Stimulated activated naive B cell treated with anti-CD40 and anti-IgM and Interleukin-4, amounts not matched to agents 10 μg/mL and 1 μg/mL and 100 μg/mL, for 72 hours (primary cell): ENCODE measurements around the gene TNP1.
A peak's percentile ranks its signal among the peaks of the same experiment; 100 is the strongest.

Source experiments
- ATAC-seq, 2 donors: fragments of 150-1000 bp; cut with Tn5 transposase; replicated peaks; 2 replicates each; pipeline ENCODE4 v1.10.0; 2021; ENCODE audit warnings: moderate library complexity in 1 of 2
- DNase-seq: peaks from one replicate; pipeline ENCODE4 v3.0.0; 2021
- H3K27ac Mint-ChIP-seq: one replicate; pipeline ENCODE4 v1.8.0; 2022; ENCODE audit warnings: mild to moderate bottlenecking, mixed read lengths
- H3K27me3 Mint-ChIP-seq, 2 donors: one replicate each; pipeline ENCODE4 v1.8.0; 2022; ENCODE audit warnings: mixed read lengths in 2 of 2
- H3K36me3 Mint-ChIP-seq, 2 donors: one replicate each; pipeline ENCODE4 v1.8.0; 2022; ENCODE audit warnings: mixed read lengths in 2 of 2, mild to moderate bottlenecking in 1 of 2
- H3K4me1 Mint-ChIP-seq, 2 donors: one replicate each; pipeline ENCODE4 v1.8.0; 2022; ENCODE audit warnings: mixed read lengths in 2 of 2, mild to moderate bottlenecking in 1 of 2
- H3K4me3 Mint-ChIP-seq, 2 donors: one replicate each; pipeline ENCODE4 v1.8.0; 2022; ENCODE audit warnings: mild to moderate bottlenecking in 2 of 2, mixed read lengths in 2 of 2, moderate library complexity in 1 of 2
- H3K9me3 Mint-ChIP-seq, 2 donors: one replicate each; pipeline ENCODE4 v1.8.0; 2022; ENCODE audit warnings: mixed read lengths in 2 of 2, mild to moderate bottlenecking in 1 of 2

TNP1 gene, protein sequence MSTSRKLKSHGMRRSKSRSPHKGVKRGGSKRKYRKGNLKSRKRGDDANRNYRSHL

DNA sequence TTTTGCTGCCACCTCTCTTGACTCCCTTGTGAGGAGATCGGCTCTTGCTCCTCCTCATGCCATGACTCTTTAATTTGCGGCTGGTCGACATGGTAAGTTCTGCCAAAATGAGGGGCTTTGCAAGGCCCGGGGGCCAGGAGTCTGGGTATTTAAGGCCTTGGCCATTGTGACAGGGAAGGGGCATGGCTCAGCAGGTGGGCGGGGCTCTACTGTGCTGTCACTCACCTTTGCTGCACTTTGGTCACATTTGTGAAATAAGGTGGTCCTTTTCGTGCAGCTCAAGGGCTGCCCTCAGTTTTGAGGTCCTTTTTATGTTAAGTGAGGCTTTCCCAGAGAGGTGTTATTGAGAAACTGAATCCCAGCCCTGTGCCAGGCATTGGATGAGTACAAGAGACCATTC, at the start of gene TNP1:
TSS of gene TNP1 (minus strand) at position 121 of the 400 bp plus-strand sequence. CDS start at position 91, 30 bp downstream.
- no peak within 1 kb of the TSS for H3K4me3 Mint-ChIP-seq
- H3K9me3 Mint-ChIP-seq: peaks cover 0 to 1% of the 10 kb centered on the region in 2 donors
- ATAC-seq (no peak), DNase-seq (no peak)
- peaks cover 0 to 7% of the 10 kb centered on the region in 2 donors for H3K27me3 Mint-ChIP-seq
- H3K36me3 Mint-ChIP-seq: no peaks in the 10 kb centered on the region
- peaks cover 7 to 12% of the 10 kb centered on the region in 2 donors for H3K4me1 Mint-ChIP-seq
- no peak within 1 kb of the TSS for H3K27ac Mint-ChIP-seq

DNA sequence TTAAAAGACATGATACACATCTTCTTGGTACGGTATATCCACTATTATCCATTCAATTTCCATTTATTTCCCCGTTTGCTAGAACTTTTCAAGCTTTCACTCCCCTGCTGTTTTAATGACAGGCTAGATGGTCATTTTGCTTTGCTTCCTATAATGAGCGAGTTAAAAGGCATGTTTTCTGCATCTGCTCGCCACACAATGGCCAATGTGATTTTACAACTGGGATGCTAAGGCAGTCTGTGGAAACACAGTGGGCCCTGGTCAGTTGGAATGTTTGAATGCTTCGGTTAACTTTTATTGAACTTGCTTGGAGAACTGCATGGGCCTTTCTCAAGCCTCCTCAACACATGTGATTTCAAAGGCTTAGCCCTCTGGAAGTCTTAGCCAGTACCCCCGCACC, 48.4 kb upstream of the TNP1 start:
- Mint-ChIP-seq H3K9me3 (peaks cover 2 to 11% of the 10 kb centered on the region in 2 donors), H3K36me3 (peaks cover 0 to 1% of the 10 kb centered on the region in 2 donors)
- ATAC-seq: no peak

DNA sequence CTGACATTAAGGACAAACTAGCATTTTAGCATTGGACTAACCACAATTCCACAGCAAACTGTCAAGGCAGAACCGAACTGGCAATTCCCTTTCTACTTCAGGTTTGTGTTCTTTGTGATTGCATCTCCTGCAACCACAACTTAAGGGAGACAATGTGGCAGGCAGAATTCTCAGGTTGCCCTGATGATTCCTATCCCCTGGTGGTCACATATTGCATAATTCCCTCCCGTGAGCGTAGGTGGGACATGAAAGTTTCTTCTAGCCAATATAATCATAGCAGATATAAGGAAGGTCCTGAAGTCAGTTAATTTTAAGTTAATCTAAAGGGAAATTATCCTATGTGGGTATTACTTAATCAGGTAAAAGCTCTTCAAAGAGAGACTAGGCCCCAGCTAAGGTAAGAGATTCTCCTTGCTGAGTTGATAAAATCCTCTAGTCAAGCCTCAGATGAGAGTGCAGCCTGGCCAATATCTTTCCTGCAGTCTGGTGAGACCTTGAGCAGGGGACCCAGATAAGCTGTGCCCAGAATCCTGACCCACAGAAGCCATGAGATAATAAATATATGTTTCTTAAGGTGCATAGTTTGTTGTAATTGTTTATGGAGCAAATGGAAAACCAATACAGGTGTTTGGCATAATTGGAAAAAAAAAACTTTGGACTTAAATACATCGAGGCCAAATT, 45.9 kb upstream of the TNP1 start:
- no peak overlapping the region for H3K27ac Mint-ChIP-seq

More for the DNA sequence above, 48.4 kb upstream of the TNP1 start:
- H3K27ac Mint-ChIP-seq: no peak overlapping the region
- no peak overlapping the region for H3K4me3 Mint-ChIP-seq
- no peaks in the 10 kb centered on the region for H3K27me3 Mint-ChIP-seq
- DNase-seq: no peak
- no peaks in the 10 kb centered on the region for H3K4me1 Mint-ChIP-seq

DNA sequence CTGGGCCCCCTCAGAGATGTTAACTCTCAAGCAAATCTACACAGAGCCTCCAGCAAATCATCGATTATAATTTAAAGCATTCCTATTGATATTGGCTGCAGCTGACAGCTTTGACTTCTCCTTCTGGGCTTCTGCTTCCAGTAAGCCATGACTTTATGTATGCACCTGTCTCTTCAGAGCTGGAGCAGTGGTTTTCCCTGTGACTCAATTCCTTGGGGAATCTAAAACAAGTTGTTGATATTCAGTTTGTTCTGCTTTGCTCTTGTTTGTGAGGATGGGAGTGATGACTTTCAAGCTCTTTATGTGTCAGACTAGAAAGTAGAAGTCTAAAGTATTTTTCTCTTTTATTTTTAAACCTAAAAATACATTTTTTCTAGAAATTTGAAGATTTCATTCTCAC, 45.1 kb upstream of the TNP1 start:
- Mint-ChIP-seq H3K27me3 (peaks cover 0 to 9% of the 10 kb centered on the region in 2 donors), H3K4me1 (no peaks in the 10 kb centered on the region), H3K9me3 (peaks cover 11 to 24% of the 10 kb centered on the region in 2 donors), H3K27ac (no peak overlapping the region), H3K4me3 (no peak overlapping the region), H3K36me3 (peaks cover 0 to 1% of the 10 kb centered on the region in 2 donors)
- ATAC-seq (peak in 1 of 2 donors; percentile 20), DNase-seq (no peak)

More for the DNA sequence above, 45.9 kb upstream of the TNP1 start:
- H3K4me1 Mint-ChIP-seq: no peaks in the 10 kb centered on the region
- peaks cover 9 to 21% of the 10 kb centered on the region in 2 donors for H3K9me3 Mint-ChIP-seq
- DNase-seq (no peak), ATAC-seq (no peak)
- H3K4me3 Mint-ChIP-seq: no peak overlapping the region
- H3K36me3 Mint-ChIP-seq: peaks cover 0 to 1% of the 10 kb centered on the region in 2 donors
- peaks cover 0 to 2% of the 10 kb centered on the region in 2 donors for H3K27me3 Mint-ChIP-seq

DNA sequence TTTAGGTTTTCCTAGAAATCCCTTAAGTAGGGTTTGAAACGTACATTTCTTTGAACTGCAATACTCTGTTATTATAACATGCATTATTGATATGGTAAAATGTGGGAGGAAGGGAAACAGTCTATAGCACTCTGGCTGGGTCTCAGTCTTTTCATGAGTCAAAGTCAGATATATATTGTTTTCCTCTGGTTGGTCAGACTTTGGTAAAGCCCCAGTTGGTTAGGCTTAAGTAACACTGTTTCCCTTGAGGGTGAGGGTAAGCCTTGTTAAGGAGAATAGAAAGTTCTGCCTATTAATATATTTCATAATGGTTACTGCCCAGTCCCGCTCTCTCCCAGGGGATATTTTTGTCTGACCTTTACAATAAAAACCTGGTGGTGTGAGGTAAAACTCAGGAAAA, 44.7 kb upstream of the TNP1 start:
- peak; percentile 50 to 77 for ATAC-seq
- H3K27ac Mint-ChIP-seq: no peak overlapping the region

DNA sequence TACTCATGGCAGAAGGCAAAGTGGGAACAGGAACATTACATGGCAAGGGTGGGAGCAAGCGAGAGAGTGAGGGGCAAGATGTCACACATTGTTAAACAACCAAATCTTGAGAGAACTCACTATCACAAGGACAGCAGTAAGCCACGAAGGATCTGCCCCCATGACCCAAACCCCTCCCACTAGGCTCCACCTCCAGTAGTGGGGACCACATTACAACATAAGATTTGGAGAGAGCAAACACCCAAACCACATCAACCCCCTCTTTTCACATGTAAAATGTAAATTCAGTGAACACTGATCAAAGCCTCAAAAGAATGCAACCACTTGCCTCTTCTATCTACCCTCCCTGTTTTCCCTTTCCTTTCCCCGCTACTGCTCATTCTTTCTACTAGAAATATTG, 43.6 kb upstream of the TNP1 start:
- Mint-ChIP-seq H3K4me1 (no peaks in the 10 kb centered on the region), H3K27me3 (peaks cover 0 to 9% of the 10 kb centered on the region in 2 donors), H3K9me3 (peaks cover 11 to 24% of the 10 kb centered on the region in 2 donors), H3K4me3 (no peak overlapping the region), H3K27ac (no peak overlapping the region), H3K36me3 (peaks cover 0 to 1% of the 10 kb centered on the region in 2 donors)
- DNase-seq: no peak
- no peak for ATAC-seq

More for the DNA sequence above, 44.7 kb upstream of the TNP1 start:
- Mint-ChIP-seq H3K4me1 (no peaks in the 10 kb centered on the region), H3K36me3 (peaks cover 0 to 1% of the 10 kb centered on the region in 2 donors), H3K27me3 (peaks cover 0 to 9% of the 10 kb centered on the region in 2 donors), H3K9me3 (peaks cover 11 to 24% of the 10 kb centered on the region in 2 donors), H3K4me3 (no peak overlapping the region)
- DNase-seq: no peak

DNA sequence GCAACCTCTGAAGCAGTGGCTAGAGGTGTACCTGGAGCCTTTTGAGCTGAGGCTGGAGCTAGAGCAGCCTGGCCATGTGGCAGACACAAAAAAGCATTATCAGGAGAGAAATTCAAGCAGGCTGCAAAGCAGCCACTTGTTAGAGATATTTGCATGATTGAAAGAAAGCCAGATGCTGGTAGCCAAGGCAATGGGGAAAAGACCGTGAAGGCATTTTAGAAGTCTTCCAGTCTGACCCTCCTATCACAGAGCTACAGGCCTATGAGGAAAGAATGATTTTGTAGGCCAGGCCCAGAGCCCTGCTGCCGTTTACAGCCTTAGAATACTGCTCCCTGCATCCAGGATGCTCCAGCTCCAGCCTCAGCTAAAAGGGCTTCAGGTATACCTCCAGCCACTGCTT, 41.4 kb upstream of the TNP1 start:
- Mint-ChIP-seq H3K36me3 (peaks cover 0 to 1% of the 10 kb centered on the region in 2 donors), H3K27ac (no peak overlapping the region), H3K4me3 (no peak overlapping the region), H3K27me3 (peaks cover 0 to 10% of the 10 kb centered on the region in 2 donors), H3K4me1 (no peaks in the 10 kb centered on the region), H3K9me3 (peaks cover 11 to 24% of the 10 kb centered on the region in 2 donors)
- no peak for ATAC-seq
- DNase-seq: no peak

DNA sequence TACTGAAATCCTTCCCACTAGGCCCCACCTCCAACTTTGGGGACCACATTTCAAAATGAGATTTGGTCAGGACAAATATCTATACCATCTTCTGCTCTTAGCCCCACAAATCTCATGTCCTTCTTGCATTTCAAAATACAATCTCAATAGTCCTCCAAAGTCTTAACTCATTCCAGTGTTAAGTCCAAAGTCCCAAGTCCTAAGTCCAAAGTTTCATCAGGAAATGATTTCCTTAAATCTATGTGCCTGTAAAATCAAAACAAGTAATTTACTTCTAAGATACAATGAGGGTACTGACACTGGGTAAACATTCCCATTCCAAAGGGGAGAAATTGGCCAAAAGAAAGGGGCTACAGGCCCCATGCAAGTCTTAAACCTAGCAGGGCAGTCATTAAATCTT, 40.5 kb upstream of the TNP1 start:
- peaks cover 11 to 24% of the 10 kb centered on the region in 2 donors for H3K9me3 Mint-ChIP-seq
- peaks cover 0 to 1% of the 10 kb centered on the region in 2 donors for H3K36me3 Mint-ChIP-seq
- no peak overlapping the region for H3K27ac Mint-ChIP-seq
- no peak overlapping the region for H3K4me3 Mint-ChIP-seq
- H3K4me1 Mint-ChIP-seq: no peaks in the 10 kb centered on the region
- DNase-seq (no peak), ATAC-seq (no peak)
- peaks cover 0 to 15% of the 10 kb centered on the region in 2 donors for H3K27me3 Mint-ChIP-seq

DNA sequence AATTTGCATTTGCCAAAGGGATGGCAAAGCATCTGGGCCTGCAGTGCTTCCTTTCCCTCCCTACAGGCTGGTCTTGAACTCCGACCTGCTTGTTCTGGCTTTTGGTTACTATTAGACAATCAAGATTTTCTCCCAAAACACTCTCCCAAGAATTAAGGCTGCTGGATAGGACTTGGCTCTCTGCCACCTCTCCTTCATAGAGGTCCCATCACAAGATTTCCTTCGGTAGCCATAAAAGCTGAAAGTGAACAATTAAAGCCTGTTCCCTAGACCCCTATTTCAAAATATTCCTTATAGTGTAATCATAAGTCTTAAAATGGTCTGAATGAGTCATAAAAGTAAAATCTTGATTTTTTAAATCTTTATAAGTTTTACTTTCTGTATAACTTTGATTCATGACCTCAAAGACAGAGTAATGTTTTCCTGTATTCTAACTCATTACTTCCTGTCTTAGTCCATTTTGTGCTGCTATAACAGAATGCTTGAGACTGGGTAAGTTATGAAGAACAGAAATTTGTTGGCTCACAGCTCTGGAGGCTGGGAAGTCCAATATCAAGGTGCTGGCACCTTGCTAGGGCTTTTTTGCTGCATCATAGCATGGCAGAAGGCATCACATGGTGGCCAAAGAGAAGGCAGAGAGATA, 37.8 kb upstream of the TNP1 start:
- Mint-ChIP-seq H3K36me3 (no peaks in the 10 kb centered on the region), H3K27ac (no peak overlapping the region), H3K9me3 (peaks cover 3 to 6% of the 10 kb centered on the region in 2 donors), H3K4me3 (no peak overlapping the region), H3K27me3 (peaks cover 0 to 15% of the 10 kb centered on the region in 2 donors), H3K4me1 (no peaks in the 10 kb centered on the region)
- DNase-seq: no peak
- no peak for ATAC-seq

DNA sequence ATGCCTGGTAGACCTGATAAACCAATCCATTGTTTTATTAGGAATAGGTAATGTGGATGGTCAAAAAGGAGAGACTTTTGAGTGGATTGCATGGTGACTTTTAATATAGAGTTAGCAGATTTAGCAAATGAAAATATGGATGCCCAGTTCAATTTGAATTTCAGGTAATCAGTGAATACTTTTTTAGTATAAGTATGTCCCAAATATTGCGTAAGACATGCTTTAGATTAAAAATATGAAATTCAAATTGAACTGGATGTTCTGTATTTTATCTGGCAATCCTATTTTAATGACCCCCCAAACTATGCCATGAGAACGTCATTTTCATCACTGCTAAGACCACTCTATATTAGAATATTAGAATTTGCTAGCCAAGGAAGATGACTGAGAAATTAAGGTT, 30.3 kb upstream of the TNP1 start:
- H3K4me1 Mint-ChIP-seq: no peaks in the 10 kb centered on the region
- peaks cover 3 to 7% of the 10 kb centered on the region in 2 donors for H3K9me3 Mint-ChIP-seq
- H3K27me3 Mint-ChIP-seq: peaks cover 3 to 6% of the 10 kb centered on the region in 2 donors
- no peak overlapping the region for H3K27ac Mint-ChIP-seq
- H3K36me3 Mint-ChIP-seq: no peaks in the 10 kb centered on the region
- H3K4me3 Mint-ChIP-seq: no peak overlapping the region
- ATAC-seq (no peak), DNase-seq (no peak)

DNA sequence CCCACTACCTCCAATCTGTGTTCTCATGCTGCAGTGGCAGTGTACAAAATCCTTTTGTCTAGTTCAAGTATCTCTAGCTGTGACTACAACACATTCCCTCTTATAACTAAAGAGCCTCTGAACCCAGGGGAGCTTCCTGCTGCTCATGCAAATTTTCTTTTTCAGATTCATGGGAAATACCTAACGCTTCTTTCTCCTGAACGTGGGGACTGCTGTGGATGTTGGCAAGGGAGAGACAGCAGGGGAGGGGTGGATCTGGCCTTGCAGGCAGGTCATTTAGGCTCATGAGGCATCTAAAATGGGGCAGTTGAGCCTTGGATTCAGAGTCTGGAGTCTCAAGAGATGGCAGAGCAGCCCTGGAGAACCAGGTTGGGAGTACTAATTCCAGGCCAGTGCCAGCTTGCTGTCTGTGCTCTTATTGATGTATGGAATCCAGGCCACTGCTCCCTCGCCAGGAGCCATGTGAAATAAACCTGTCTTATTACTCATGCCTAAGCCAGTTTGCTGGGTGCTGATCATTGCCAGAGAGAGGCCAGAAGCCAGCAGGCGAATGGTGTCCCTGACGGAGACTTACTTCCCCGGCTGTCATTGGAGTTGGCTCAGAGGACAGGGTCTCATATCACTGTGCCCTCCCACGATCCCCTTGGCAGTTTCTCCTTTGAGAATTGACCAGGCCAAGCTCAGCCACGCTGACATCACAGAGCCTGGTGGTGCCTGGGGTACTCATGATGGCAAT, 29.2 kb upstream of the TNP1 start:
- Mint-ChIP-seq H3K27me3 (peaks cover 3 to 6% of the 10 kb centered on the region in 2 donors), H3K4me1 (no peaks in the 10 kb centered on the region), H3K36me3 (no peaks in the 10 kb centered on the region), H3K4me3 (no peak overlapping the region), H3K27ac (no peak overlapping the region), H3K9me3 (peaks cover 3 to 7% of the 10 kb centered on the region in 2 donors)
- ATAC-seq (no peak), DNase-seq (no peak)

DNA sequence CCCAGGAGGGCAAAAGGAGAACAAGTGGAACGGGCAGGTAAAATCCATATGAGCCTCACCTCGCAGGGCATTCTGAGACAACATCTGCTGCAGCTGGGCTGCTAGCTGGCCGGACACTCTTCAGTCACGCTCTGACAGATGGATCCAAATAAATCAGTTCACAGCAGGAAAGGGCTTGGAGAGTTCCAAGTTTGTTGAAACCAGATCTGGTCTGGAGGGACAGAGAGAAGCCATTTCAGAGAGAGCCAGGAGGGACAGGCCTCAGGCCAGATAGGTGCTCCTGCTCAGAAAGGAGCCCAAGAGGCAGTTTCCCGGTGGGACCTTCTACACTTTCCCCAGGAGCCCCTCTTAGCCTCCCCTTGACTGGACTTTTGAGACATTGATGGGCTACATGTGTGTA, 28.2 kb upstream of the TNP1 start:
- Mint-ChIP-seq H3K36me3 (no peaks in the 10 kb centered on the region), H3K9me3 (peaks cover 3 to 7% of the 10 kb centered on the region in 2 donors), H3K4me3 (no peak overlapping the region), H3K4me1 (no peaks in the 10 kb centered on the region), H3K27me3 (peaks cover 3 to 6% of the 10 kb centered on the region in 2 donors), H3K27ac (no peak overlapping the region)
- DNase-seq (no peak), ATAC-seq (no peak)

DNA sequence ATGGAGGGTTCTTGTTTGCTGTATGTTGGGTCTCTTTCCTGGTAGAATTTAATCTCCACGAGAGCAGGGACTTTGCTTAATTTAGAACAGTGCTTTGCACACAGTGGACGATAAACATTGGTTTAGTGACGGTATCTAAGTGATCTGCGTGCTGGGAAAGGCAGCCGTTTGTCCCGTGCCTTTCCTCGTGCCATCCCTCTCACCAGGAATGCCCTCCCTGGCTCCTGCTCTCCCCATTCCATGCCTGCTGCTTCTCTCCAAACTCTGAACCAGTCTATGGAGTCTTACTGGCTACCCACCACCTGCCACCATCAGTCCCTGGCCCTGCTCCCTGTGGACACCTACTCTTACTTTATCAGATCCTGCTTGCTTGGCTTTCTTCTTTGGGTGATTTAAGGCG, 27.3 kb upstream of the TNP1 start:
- ATAC-seq (no peak), DNase-seq (no peak)
- H3K4me1 Mint-ChIP-seq: no peaks in the 10 kb centered on the region
- H3K27me3 Mint-ChIP-seq: peaks cover 3 to 6% of the 10 kb centered on the region in 2 donors
- H3K27ac Mint-ChIP-seq: no peak overlapping the region
- no peaks in the 10 kb centered on the region for H3K36me3 Mint-ChIP-seq
- H3K4me3 Mint-ChIP-seq: no peak overlapping the region
- peaks cover 3 to 7% of the 10 kb centered on the region in 2 donors for H3K9me3 Mint-ChIP-seq

DNA sequence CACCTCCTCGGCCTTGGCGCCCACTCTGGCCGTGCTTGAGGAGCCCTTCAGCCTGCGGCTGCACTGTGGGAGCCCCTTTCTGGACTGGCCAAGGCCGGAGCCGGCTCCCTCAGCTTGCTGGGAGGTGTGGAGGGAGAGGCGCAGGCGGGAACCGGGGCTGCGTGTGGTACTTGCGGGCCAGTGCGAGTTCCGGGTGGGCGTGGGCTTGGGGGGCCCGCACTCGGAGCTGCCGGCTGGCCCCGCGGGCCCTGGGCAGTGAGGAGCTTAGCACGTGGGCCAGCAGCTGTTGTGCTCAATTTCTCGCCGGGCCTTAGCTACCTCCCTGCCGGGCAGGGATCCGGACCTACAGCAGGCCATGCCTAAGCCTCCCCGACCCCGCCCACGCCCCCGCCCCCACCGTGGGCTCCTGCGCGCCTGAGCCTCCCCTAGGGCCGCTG, 25.3 kb upstream of the TNP1 start:
- Mint-ChIP-seq H3K36me3 (no peaks in the 10 kb centered on the region), H3K4me3 (no peak overlapping the region), H3K9me3 (peaks cover 0 to 3% of the 10 kb centered on the region in 2 donors), H3K27me3 (peaks cover 0 to 4% of the 10 kb centered on the region in 2 donors), H3K27ac (no peak overlapping the region), H3K4me1 (no peaks in the 10 kb centered on the region)
- ATAC-seq (no peak), DNase-seq (no peak)
